HL-60 (cell line): ENCODE results near the gene ADAMTS17.

Experiments used
- CTCF ChIP-seq: IDR thresholded peaks from one replicate; pipeline ENCODE4 v1.5.1; 2011; ENCODE audit warnings: low read length, control low read depth, inconsistent platforms; ENCODE audit not compliant: insufficient read depth
- POLR2AphosphoS5 ChIP-seq: IDR thresholded peaks from 2 replicates; pipeline ENCODE4 v1.6.1; 2012; ENCODE audit warnings: low read depth
- REST ChIP-seq: IDR thresholded peaks from 2 replicates; pipeline ENCODE4 v1.6.1; 2012; ENCODE audit warnings: low read depth; ENCODE audit not compliant: insufficient replicate concordance

- no peak for TF ChIP-seq CTCF
- TF ChIP-seq POLR2AphosphoS5 = no peak
- TF ChIP-seq REST = no peak
Measured at GRCh38 chr15:100247228-100248225, 94.2 kb downstream of the ADAMTS17 start.
